Vagina (tissue), 2 donors: ENCODE data around the gene PIAS4.

Source experiments
- POLR2A ChIP-seq, 2 donors: fragments of 450-650 bp; IDR thresholded peaks; one replicate each; pipeline ENCODE4 v1.6.1; 2017; ENCODE audit warnings: antibody characterized with exemption in 2 of 2, mild to moderate bottlenecking in 2 of 2, moderate library complexity in 2 of 2
- TF ChIP-seq, protein P1 (sequence below), 3 experiments: fragments of 450-650 bp in 2 of 3; fragments of 200-600 bp in 1 of 3; sonication (generic) in 1 of 3; IDR thresholded peaks; one replicate each; pipeline ENCODE4 v1.5.1; 2017 to 2019; ENCODE audit warnings: antibody characterized with exemption in 3 of 3, mild to moderate bottlenecking in 2 of 3, moderate library complexity in 2 of 3

DNA sequence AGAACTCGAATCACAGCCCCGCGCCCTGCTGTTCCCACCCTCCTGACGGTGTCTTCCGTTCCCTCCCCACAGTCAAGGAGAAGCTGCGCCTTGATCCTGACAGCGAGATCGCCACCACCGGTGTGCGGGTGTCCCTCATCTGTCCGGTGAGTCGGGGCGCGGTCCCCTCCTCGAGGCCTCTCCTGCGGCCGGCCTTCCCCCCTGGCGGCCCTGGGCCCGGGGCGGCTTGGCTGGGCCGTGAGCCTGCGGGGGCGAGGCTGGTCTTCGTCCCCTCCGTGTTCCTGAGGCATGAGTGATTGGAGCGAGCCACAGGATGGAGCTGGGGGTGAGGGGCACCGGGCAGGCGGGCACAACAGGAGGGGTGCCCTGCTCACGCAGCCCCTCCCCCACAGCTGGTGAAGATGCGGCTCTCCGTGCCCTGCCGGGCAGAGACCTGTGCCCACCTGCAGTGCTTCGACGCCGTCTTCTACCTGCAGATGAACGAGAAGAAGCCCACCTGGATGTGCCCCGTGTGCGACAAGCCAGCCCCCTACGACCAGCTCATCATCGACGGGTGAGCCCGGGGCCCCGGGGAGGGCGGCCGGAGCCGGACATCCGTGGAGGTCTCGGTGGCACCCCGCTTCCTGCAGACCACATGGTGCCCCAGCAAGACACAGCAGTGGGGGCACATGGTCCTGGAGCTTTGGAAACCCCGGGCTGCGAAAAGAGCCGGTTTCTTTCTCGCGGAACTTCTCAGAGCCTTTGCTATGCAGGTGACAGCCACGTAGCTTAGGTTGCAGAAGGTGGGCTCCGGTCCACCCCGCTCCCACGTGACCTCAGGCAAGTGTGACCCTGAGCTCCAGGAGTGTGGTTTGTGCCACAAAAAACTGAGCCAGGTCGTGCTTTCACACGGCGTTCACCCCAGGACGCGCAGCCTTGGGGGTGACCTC lies 25.8 kb downstream of the PIAS4 start:
- TF ChIP-seq, protein P1, sequence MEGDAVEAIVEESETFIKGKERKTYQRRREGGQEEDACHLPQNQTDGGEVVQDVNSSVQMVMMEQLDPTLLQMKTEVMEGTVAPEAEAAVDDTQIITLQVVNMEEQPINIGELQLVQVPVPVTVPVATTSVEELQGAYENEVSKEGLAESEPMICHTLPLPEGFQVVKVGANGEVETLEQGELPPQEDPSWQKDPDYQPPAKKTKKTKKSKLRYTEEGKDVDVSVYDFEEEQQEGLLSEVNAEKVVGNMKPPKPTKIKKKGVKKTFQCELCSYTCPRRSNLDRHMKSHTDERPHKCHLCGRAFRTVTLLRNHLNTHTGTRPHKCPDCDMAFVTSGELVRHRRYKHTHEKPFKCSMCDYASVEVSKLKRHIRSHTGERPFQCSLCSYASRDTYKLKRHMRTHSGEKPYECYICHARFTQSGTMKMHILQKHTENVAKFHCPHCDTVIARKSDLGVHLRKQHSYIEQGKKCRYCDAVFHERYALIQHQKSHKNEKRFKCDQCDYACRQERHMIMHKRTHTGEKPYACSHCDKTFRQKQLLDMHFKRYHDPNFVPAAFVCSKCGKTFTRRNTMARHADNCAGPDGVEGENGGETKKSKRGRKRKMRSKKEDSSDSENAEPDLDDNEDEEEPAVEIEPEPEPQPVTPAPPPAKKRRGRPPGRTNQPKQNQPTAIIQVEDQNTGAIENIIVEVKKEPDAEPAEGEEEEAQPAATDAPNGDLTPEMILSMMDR (IDR thresholded peaks at IDR 0.05) = no peak
- no peak for TF ChIP-seq POLR2A (IDR thresholded peaks at IDR 0.05)
